ENCODE measurements around the gene LCE1B.

LCE1B gene

GRCh38 chr1:152811671-152812070 is at the start of gene LCE1B:
Gene LCE1B (plus strand): TSS chr1:152811971. CDS start chr1:152812447, 476 bp downstream.
- no peak for DNase-seq

- DNase-seq = no peak
Measured at GRCh38 chr1:152768847-152769533, 42.8 kb upstream of the LCE1B start.

GRCh38 chr1:152770411-152770810 is 41.4 kb upstream of the LCE1B start:
- no peak for DNase-seq

- no peak for DNase-seq
Measured at GRCh38 chr1:152774875-152775274, 36.9 kb upstream of the LCE1B start, which contains the start of gene LCE1F. Gene LCE1F (plus strand): TSS chr1:152775140. CDS start chr1:152776372, 1,232 bp downstream.

GRCh38 chr1:152776361-152776760 is 35.4 kb upstream of the LCE1B start:
- DNase-seq = no peak

- DNase-seq = no peak
Measured at GRCh38 chr1:152777510-152778137, 34.1 kb upstream of the LCE1B start.

- DNase-seq = no peak
Measured at GRCh38 chr1:152783095-152783494, 28.7 kb upstream of the LCE1B start.

GRCh38 chr1:152786077-152786476 is 25.7 kb upstream of the LCE1B start, which contains the start of gene LCE1E:
Gene LCE1E (plus strand): TSS chr1:152786257. CDS start chr1:152787300, 1,043 bp downstream.
- no peak for DNase-seq

GRCh38 chr1:152795686-152796085 is 16.1 kb upstream of the LCE1B start:
- no peak for DNase-seq

- DNase-seq = no peak
Measured at GRCh38 chr1:152796421-152796820, 15.3 kb upstream of the LCE1B start, which contains the start of gene LCE1D. Gene LCE1D (plus strand): TSS chr1:152796721. CDS start chr1:152797795, 1,074 bp downstream.

- DNase-seq = no peak
Measured at GRCh38 chr1:152801333-152801732, 10.4 kb upstream of the LCE1B start.

GRCh38 chr1:152806576-152806975 is 5.2 kb upstream of the LCE1B start, which contains the start of gene LCE1C:
Gene LCE1C (minus strand): TSS chr1:152806651. CDS start chr1:152805478, 1,173 bp downstream.
- DNase-seq = no peak

GRCh38 chr1:152811050-152811449 is 721 bp upstream of the LCE1B start:
- DNase-seq = no peak

GRCh38 chr1:152817309-152817708 is 5.5 kb downstream of the LCE1B start:
- DNase-seq = no peak

GRCh38 chr1:152823294-152823693 is 11.5 kb downstream of the LCE1B start:
- DNase-seq = no peak

GRCh38 chr1:152824964-152825363 is 13.2 kb downstream of the LCE1B start:
- DNase-seq = no peak

- no peak for DNase-seq
Measured at GRCh38 chr1:152827173-152827572, 15.4 kb downstream of the LCE1B start, which contains the start of gene LCE1A. Gene LCE1A (plus strand): TSS chr1:152827473. CDS start chr1:152827473, 0 bp downstream.

GRCh38 chr1:152836870-152837269 is 25.1 kb downstream of the LCE1B start:
- no peak for DNase-seq

GRCh38 chr1:152842556-152842955 is 30.8 kb downstream of the LCE1B start, which contains the start of gene LCE6A:
Gene LCE6A (plus strand): TSS chr1:152842856. CDS start chr1:152843521, 665 bp downstream.
- no peak for DNase-seq

GRCh38 chr1:152855661-152856060 is 43.9 kb downstream of the LCE1B start:
- DNase-seq = no peak

GRCh38 chr1:152858062-152858461 is 46.3 kb downstream of the LCE1B start:
- DNase-seq = no peak

- DNase-seq = no peak
Measured at GRCh38 chr1:152859696-152860095, 47.9 kb downstream of the LCE1B start, which contains the start of gene LCE7A. Gene LCE7A (plus strand): TSS chr1:152859996. CDS start chr1:152860698, 702 bp downstream.

- no peak for DNase-seq
Measured at GRCh38 chr1:152860129-152860528, 48.4 kb downstream of the LCE1B start.

- DNase-seq = no peak
Measured at GRCh38 chr1:152861374-152861773, 49.6 kb downstream of the LCE1B start.
